ENCODE data around the gene GINM1.

GRCh38 chr6:149567945-149568585 lies 1.9 kb downstream of the GINM1 start:
- TF ChIP-seq CTCF (IDR thresholded peaks at IDR 0.05) (no peak), POLR2A (IDR thresholded peaks at IDR 0.05) (no peak), EP300 (IDR thresholded peaks at IDR 0.05) (no peak)
